ENCODE results near the gene LHX3. TPM values are rescaled to one million over a fixed set of nuclear protein-coding genes. Genes with fewer than 3 reads are reported as not detected.

Gene LHX3
- total and polyA plus RNA-seq, 2 of the 4 experiments (the other 2 are of a cell fraction): not detected

DNA sequence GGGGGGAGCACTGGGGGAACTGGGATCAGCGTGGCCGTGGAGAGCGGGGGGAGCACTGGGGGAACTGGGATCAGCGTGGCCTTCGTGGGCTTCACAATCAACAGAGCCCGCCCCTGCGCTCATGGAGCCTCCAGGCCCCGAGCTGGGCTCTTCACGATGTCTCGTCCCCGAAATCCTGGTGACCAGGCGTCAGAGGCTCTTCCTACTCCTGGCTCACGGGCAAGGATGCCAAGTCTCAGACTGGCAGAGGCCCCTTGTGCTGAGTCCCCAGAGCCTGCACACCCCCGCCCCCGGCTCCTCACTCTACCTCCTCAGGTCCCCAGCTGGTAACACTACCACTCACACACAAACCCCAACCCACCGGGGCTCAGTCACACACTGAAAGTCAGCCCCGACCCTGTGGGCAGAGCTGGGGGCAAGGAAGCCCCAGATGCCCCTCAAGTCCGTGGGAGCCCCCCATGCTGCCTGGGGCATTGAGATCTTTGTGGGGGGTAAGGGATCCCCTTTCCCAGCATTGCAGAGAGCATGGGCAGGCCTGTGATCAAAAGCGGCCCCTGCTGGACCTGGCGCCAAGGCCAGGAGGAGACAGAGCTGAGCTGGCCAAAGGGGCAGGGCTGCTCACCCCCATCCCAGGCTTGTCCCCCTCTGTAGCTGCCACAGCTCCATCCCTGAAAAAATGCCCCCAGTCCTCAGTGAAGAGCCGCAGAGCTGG lies 26.7 kb downstream of the LHX3 start:
- Histone ChIP-seq H3K18ac (ENCODE audit: low read depth, low read length) (no peak overlapping the region), H2AFZ (replicated peaks; ENCODE audit: low read length, poor library complexity) (no peak overlapping the region), H3K56ac (ENCODE audit: extremely low read depth, insufficient read depth, low read length) (no peak overlapping the region), H4K8ac (ENCODE audit: low read depth in 2 of 2, low read length in 2 of 2) (no peak overlapping the region), H3K9ac (ENCODE audit: low read depth, low read length) (no peak overlapping the region), H3K27ac (ENCODE audit: insufficient read depth, low read length) (no peak overlapping the region), H2AK9ac (replicated peaks; ENCODE audit: low read depth, low read length, poor library complexity) (no peak overlapping the region), H2BK5ac (ENCODE audit: low read depth, low read length, poor library complexity, severe bottlenecking) (no peak overlapping the region), H3K9me3 (ENCODE audit: control insufficient read depth, insufficient read depth, low read length) (no peaks in the 10 kb centered on the region), H3K36me3 (ENCODE audit: control insufficient read depth, insufficient read depth, low read length) (no peaks in the 10 kb centered on the region), H3K79me1 (ENCODE audit: low read depth in 1 of 2, low read length in 2 of 2) (no peaks in the 10 kb centered on the region), H3K27me3 (ENCODE audit: control insufficient read depth, insufficient read depth, low read length) (peaks cover 44% of the 10 kb centered on the region), H3K9me1 (ENCODE audit: insufficient read depth, low read length) (no peaks in the 10 kb centered on the region), H3K4ac (ENCODE audit: low read depth, low read length) (no peak overlapping the region), H4K20me1 (ENCODE audit: insufficient read depth, low read length) (no peaks in the 10 kb centered on the region), H3K14ac (replicated peaks; ENCODE audit: low read depth, low read length) (no peak overlapping the region), H3K4me2 (ENCODE audit: low read depth, low read length) (no peak overlapping the region), H3K4me1 (ENCODE audit: control insufficient read depth, insufficient read depth, low read length) (no peaks in the 10 kb centered on the region), H2AK5ac (ENCODE audit: low read depth, low read length) (no peak overlapping the region), H3K23ac (ENCODE audit: low read depth, low read length) (no peak overlapping the region), H3K4me3 (ENCODE audit: insufficient read depth, low read depth, low read length) (no peak overlapping the region), H2BK20ac (ENCODE audit: low read depth, low read length) (no peak overlapping the region), H2BK120ac (ENCODE audit: low read depth, low read length) (no peak overlapping the region), H4K91ac (ENCODE audit: insufficient read depth, low read depth, low read length) (no peak overlapping the region), H2BK15ac (ENCODE audit: low read depth, low read length) (no peak overlapping the region), H4K5ac (ENCODE audit: low read depth, low read length) (no peak overlapping the region)
- BruUV-seq (replicated peaks): no TSS peak
- CTCF ChIA-PET: no interaction called here
- 78% methylated on average over 8 of the region's 21 CpGs; no CpG with 5 or more reads in 1 of the 2 experiments for WGBS, 2 experiments (ENCODE audit: extremely low coverage in 2 of 2, insufficient read length in 1 of 2)
- in situ Hi-C loops (cut with MboI; ENCODE audit: low sequenced_read_pairs) (no loop called here), intact Hi-C loops (cut with micrococcal nuclease) (no loop called here), dilution Hi-C loops (cut with HindIII; ENCODE audit: low sequenced_read_pairs, unreplicated experiment) (no loop called here)
- POLR2A ChIA-PET (ENCODE audit: unreplicated experiment): no interaction called here
- ATAC-seq (ENCODE audit: low read depth) (no peak), DNase-seq (no peak)
- TF ChIP-seq NFE2L2 (IDR thresholded peaks at IDR 0.05; ENCODE audit: low read depth, low read length) (no peak), SMC3 (IDR thresholded peaks at IDR 0.05; ENCODE audit: low read depth, low read length) (no peak), MXI1 (IDR thresholded peaks at IDR 0.05; ENCODE audit: borderline replicate concordance, low read depth, low read length) (no peak), RAD21 (IDR thresholded peaks at IDR 0.05; ENCODE audit: low read length) (no peak), CHD1 (IDR thresholded peaks at IDR 0.05; ENCODE audit: low read depth, low read length) (no peak), BHLHE40 (IDR thresholded peaks at IDR 0.05; ENCODE audit: low read depth, low read length) (no peak), RCOR1 (IDR thresholded peaks at IDR 0.05; ENCODE audit: insufficient replicate concordance, low read length) (no peak), POLR2A (IDR thresholded peaks at IDR 0.05; ENCODE audit: low read depth, low read length) (no peak)
- TF ChIP-seq, protein P1, sequence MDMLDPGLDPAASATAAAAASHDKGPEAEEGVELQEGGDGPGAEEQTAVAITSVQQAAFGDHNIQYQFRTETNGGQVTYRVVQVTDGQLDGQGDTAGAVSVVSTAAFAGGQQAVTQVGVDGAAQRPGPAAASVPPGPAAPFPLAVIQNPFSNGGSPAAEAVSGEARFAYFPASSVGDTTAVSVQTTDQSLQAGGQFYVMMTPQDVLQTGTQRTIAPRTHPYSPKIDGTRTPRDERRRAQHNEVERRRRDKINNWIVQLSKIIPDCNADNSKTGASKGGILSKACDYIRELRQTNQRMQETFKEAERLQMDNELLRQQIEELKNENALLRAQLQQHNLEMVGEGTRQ (IDR thresholded peaks at IDR 0.05; ENCODE audit: low read depth, low read length): no peak
- TF ChIP-seq, protein P2, sequence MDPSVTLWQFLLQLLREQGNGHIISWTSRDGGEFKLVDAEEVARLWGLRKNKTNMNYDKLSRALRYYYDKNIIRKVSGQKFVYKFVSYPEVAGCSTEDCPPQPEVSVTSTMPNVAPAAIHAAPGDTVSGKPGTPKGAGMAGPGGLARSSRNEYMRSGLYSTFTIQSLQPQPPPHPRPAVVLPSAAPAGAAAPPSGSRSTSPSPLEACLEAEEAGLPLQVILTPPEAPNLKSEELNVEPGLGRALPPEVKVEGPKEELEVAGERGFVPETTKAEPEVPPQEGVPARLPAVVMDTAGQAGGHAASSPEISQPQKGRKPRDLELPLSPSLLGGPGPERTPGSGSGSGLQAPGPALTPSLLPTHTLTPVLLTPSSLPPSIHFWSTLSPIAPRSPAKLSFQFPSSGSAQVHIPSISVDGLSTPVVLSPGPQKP (IDR thresholded peaks at IDR 0.05; ENCODE audit: borderline replicate concordance, low read depth, low read length): no peak

All from IMR-90 (cell line).